Endodermal cell (in vitro differentiated cells): ENCODE data around the gene ALDOC. TPM values are rescaled to one million over a fixed set of nuclear protein-coding genes. Genes with fewer than 3 reads are reported as not detected.

ENCODE experiments used
- DNase-seq: peaks from one replicate; pipeline ENCODE4 v3.0.0-alpha.2; 2017
- H3K27ac ChIP-seq: 2 replicates; pipeline ENCODE4 v1.5.1; 2013; ENCODE audit warnings: mild to moderate bottlenecking, low read depth, low read length, moderate library complexity
- H3K27me3 ChIP-seq: 2 replicates; pipeline ENCODE4 v1.6.1; 2013; ENCODE audit warnings: mild to moderate bottlenecking, low read length, moderate library complexity; ENCODE audit not compliant: insufficient read depth, control insufficient read depth, poor library complexity, severe bottlenecking
- H3K36me3 ChIP-seq: 2 replicates; pipeline ENCODE4 v1.7.0; 2013; ENCODE audit warnings: mild to moderate bottlenecking, low read length, moderate library complexity; ENCODE audit not compliant: control insufficient read depth, insufficient read depth
- H3K4me1 ChIP-seq: one replicate; pipeline ENCODE4 v1.7.0; 2013; ENCODE audit warnings: low read length; ENCODE audit not compliant: control insufficient read depth, insufficient read depth
- H3K4me3 ChIP-seq: 2 replicates; pipeline ENCODE4 v1.5.1; 2013; ENCODE audit warnings: mild to moderate bottlenecking, low read length, moderate library complexity
- H3K9ac ChIP-seq: 2 replicates; pipeline ENCODE4 v1.6.1; 2013; ENCODE audit warnings: mild to moderate bottlenecking, low read length, moderate library complexity; ENCODE audit not compliant: poor library complexity, severe bottlenecking; ENCODE audit errors: extremely low read depth
- H3K9me3 ChIP-seq: 2 replicates; pipeline ENCODE4 v1.6.1; 2013; ENCODE audit warnings: mild to moderate bottlenecking, low read length, moderate library complexity; ENCODE audit not compliant: control insufficient read depth
- H3K27ac Mint-ChIP-seq: 2 replicates; pipeline ENCODE4 v1.8.0; 2020; ENCODE audit warnings: mixed read lengths
- H3K27me3 Mint-ChIP-seq: 2 replicates; pipeline ENCODE4 v1.8.0; 2021; ENCODE audit warnings: mild to moderate bottlenecking, mixed read lengths; ENCODE audit not compliant: insufficient read depth
- H3K36me3 Mint-ChIP-seq: 2 replicates; pipeline ENCODE4 v1.8.0; 2020; ENCODE audit warnings: low read depth, mixed read lengths
- H3K4me1 Mint-ChIP-seq: 2 replicates; pipeline ENCODE4 v1.8.0; 2020; ENCODE audit warnings: mixed read lengths
- H3K4me3 Mint-ChIP-seq: 2 replicates; pipeline ENCODE4 v1.8.0; 2020; ENCODE audit warnings: mild to moderate bottlenecking, moderate library complexity, mixed read lengths
- H3K9me3 Mint-ChIP-seq: 2 replicates; pipeline ENCODE4 v1.8.0; 2020; ENCODE audit warnings: mild to moderate bottlenecking, mixed read lengths
- WGBS, 2 experiments: methylation state at CpG; one replicate each; pipeline versions ENCODE4 v1.1.5 to v1.1.7; 2013; ENCODE audit warnings: missing lambda C conversion rate in 2 of 2, mixed read lengths in 1 of 2; ENCODE audit not compliant: insufficient coverage in 1 of 2, insufficient read length in 1 of 2; 5-methylcytosine and 5-hydroxymethylcytosine counted together
- total RNA-seq, 2 donors: library from RNA; stranded (reverse); fragmentation: NEBNext Ultra II Directional in 1 of 2; extraction: Animal tissue kit (Norgen Biotek cat#: 25700) in 1 of 2; gene quantifications; 2 replicates in 1 of 2; 3 replicates in 1 of 2; pipeline ENCODE4 v1.2.1, GENCODE V29; 2021
- TF ChIP-seq, protein P1 (sequence below): fragments of 200-600 bp; sonication (generic); conservative IDR thresholded peaks from 2 replicates; pipeline ENCODE4 v1.5.0; 2021; ENCODE audit warnings: antibody characterized with exemption, mild to moderate bottlenecking

The ALDOC gene
- total RNA-seq, 2 donors from 2014 or later = 12.3 to 14.1 TPM

DNA sequence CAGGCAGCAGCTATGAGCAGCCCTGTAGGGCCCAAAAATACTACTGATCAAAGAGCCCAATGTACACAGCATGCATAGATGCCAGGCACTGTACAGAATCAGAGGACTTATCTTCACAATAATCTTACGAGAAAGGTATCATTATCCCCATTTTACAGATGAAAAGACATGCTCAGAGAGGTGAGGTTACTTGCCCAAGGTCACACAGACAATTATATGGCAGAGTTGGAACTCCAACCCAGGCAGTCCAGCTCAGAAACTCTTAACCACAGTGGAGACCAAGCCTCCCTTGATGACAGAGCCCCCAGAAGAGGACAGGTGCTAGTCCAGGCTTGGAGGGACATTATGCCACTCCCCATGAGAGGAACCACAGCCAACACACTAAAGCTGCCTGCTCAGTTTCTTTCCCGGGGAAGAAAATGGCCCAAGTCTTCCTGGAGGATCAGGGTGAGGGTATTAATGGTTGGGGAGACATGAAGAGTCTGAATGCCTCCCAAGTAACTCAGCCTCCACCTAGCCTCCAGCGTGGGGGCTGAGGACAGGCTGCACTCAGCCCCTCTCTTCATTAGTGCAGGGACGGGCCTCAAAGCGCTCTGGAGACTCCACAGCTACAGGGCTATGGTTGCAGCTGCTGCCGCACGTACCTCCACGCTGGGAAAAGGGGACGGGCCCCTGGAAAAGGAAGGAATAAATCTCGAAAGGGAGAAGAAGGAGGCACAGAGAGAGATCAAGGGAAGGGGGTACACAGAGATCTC is 25.1 kb downstream of the ALDOC start:
- Mint-ChIP-seq H3K27ac (peak overlapping the region; percentile 87), H3K4me3 (peak overlapping the region; percentile 85), H3K9me3 (no peaks in the 10 kb centered on the region), H3K4me1 (peaks cover 27% of the 10 kb centered on the region), H3K36me3 (peaks cover 32% of the 10 kb centered on the region), H3K27me3 (no peaks in the 10 kb centered on the region)
- H3K4me3 ChIP-seq = peak overlapping the region; percentile 86
- peaks cover 29% of the 10 kb centered on the region for H3K36me3 ChIP-seq
- TF ChIP-seq, protein P1, sequence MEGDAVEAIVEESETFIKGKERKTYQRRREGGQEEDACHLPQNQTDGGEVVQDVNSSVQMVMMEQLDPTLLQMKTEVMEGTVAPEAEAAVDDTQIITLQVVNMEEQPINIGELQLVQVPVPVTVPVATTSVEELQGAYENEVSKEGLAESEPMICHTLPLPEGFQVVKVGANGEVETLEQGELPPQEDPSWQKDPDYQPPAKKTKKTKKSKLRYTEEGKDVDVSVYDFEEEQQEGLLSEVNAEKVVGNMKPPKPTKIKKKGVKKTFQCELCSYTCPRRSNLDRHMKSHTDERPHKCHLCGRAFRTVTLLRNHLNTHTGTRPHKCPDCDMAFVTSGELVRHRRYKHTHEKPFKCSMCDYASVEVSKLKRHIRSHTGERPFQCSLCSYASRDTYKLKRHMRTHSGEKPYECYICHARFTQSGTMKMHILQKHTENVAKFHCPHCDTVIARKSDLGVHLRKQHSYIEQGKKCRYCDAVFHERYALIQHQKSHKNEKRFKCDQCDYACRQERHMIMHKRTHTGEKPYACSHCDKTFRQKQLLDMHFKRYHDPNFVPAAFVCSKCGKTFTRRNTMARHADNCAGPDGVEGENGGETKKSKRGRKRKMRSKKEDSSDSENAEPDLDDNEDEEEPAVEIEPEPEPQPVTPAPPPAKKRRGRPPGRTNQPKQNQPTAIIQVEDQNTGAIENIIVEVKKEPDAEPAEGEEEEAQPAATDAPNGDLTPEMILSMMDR = no peak
- no peak overlapping the region for H3K27ac ChIP-seq
- peaks cover 4% of the 10 kb centered on the region for H3K4me1 ChIP-seq
- no peaks in the 10 kb centered on the region for H3K9me3 ChIP-seq
- peak; percentile 73 for DNase-seq
- 0 to 20% methylated on average over 1 to 10 of the region's 10 CpGs for WGBS, 2 experiments
- H3K27me3 ChIP-seq = no peaks in the 10 kb centered on the region
- H3K9ac ChIP-seq = peak overlapping the region; percentile 32

DNA sequence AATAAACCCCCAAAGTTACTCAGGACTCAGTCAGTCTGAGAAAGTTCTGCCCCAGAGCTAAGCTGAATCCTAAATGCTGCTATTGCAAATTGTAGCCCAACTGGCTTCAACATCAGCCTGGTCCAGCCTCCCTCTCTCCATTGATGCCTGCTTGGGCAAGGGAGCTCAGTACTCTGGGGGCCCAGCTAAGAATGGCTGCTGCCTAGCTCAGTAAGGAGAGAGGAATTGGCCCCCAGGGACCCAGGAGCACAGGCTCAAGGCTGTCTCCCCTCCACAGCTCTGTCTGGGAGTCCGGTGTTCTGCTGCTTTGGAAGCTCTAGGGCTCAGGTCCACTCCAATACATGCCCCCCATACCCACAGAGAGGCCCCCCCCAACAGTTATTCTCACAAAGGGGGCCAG is 25.8 kb downstream of the ALDOC start:
- TF ChIP-seq, protein P1 = no peak
- no peaks in the 10 kb centered on the region for H3K9me3 ChIP-seq
- Mint-ChIP-seq H3K9me3 (no peaks in the 10 kb centered on the region), H3K27ac (no peak overlapping the region), H3K4me3 (peak overlapping the region; percentile 85), H3K36me3 (peaks cover 25% of the 10 kb centered on the region), H3K4me1 (peaks cover 27% of the 10 kb centered on the region), H3K27me3 (no peaks in the 10 kb centered on the region)
- no peaks in the 10 kb centered on the region for H3K27me3 ChIP-seq
- H3K27ac ChIP-seq = no peak overlapping the region
- H3K4me3 ChIP-seq = peak overlapping the region; percentile 86
- peaks cover 22% of the 10 kb centered on the region for H3K36me3 ChIP-seq
- WGBS, 2 experiments = 92% methylated on average over 1 of the region's 1 CpG; no CpG with 5 or more reads in 1 of the 2 experiments
- no peak for DNase-seq
- H3K9ac ChIP-seq = no peak overlapping the region
- peaks cover 4% of the 10 kb centered on the region for H3K4me1 ChIP-seq

DNA sequence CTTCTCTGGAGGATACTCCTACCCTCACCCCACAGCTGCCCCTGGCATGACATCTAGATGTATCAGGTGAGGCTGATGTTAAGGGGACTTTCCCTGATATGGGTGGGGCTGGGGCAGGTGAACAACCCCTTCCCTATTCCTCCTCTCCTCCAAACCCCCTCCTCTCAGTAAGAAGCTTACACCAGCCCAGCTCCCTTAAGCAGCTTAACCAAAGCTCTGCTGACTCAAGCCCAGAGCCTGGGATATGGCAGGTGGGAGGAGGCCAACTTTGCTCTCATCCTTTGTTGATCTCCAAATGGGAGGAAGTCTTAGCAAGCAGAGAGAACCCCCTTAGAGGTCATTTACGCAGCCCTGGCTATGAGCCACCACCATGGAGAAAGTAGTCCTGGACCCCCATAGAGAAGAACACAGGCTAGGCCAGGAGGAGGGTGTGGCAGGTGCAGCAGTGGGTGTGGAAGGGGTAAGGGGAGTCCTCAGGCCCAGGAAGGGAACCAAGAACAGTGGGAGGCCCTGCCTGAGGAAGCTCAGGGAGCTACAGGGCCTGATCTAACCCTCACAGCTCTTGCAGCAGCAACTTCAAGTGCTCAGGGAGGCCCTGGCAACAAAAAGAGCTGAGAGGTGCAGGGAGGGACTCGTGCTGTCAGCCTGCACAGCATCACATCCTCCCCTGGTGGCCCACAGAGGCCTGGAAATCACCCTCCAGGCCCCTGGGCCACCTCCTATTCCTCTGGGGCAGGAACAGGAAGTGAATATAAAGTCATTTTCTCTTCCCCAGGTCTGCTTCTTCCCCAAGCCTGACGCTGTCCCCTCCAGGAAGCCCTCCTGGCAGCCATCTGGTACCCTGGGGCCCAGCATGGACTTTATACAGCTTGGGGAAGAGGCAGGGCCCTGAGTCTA is 27.2 kb downstream of the ALDOC start:
- Histone ChIP-seq H3K27me3 (no peaks in the 10 kb centered on the region), H3K4me1 (peaks cover 4% of the 10 kb centered on the region), H3K9me3 (no peaks in the 10 kb centered on the region), H3K36me3 (peaks cover 12% of the 10 kb centered on the region), H3K9ac (no peak overlapping the region), H3K4me3 (no peak overlapping the region), H3K27ac (no peak overlapping the region)
- Mint-ChIP-seq H3K27ac (peak overlapping the region; percentile 79), H3K27me3 (no peaks in the 10 kb centered on the region), H3K36me3 (peaks cover 15% of the 10 kb centered on the region), H3K9me3 (no peaks in the 10 kb centered on the region), H3K4me3 (no peak overlapping the region), H3K4me1 (peaks cover 31% of the 10 kb centered on the region)
- TF ChIP-seq, protein P1 = no peak
- peak; percentile 55 for DNase-seq
- 85 to 100% methylated on average over 1 to 3 of the region's 3 CpGs for WGBS, 2 experiments
